ENCODE results near the gene ZWILCH.

The ZWILCH gene

DNA sequence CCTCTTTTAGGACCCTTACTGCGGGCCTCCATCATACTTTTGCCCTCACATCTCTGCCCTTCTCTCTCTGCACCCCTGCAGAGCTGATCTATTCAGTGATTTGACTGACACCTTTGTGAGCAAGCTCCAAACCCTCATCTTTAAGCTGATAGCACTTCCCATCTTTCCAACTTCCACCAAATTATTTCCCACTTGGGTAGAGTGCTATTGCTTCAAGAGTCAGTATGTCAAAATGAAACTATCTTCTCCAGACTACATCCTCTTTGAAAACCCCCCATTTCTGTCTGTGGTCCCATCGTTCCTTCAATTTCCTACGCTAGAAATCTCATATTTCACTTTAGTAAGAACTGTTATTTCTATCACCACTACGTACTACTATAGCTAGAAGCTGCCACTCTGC, 19.7 kb downstream of the ZWILCH start:
- H3K27ac ChIP-seq = no peak overlapping the region
- no peak for DNase-seq
- TF ChIP-seq, protein P1, sequence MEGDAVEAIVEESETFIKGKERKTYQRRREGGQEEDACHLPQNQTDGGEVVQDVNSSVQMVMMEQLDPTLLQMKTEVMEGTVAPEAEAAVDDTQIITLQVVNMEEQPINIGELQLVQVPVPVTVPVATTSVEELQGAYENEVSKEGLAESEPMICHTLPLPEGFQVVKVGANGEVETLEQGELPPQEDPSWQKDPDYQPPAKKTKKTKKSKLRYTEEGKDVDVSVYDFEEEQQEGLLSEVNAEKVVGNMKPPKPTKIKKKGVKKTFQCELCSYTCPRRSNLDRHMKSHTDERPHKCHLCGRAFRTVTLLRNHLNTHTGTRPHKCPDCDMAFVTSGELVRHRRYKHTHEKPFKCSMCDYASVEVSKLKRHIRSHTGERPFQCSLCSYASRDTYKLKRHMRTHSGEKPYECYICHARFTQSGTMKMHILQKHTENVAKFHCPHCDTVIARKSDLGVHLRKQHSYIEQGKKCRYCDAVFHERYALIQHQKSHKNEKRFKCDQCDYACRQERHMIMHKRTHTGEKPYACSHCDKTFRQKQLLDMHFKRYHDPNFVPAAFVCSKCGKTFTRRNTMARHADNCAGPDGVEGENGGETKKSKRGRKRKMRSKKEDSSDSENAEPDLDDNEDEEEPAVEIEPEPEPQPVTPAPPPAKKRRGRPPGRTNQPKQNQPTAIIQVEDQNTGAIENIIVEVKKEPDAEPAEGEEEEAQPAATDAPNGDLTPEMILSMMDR (IDR thresholded peaks at IDR 0.05; ENCODE audit: low read depth, low read length) = no peak
- no peak overlapping the region for H3K4me3 ChIP-seq (ENCODE audit: low read depth, low read length)
- H3K27me3 ChIP-seq (ENCODE audit: insufficient read depth, low read depth, severe bottlenecking) = no peaks in the 10 kb centered on the region
- H3K9me3 ChIP-seq (ENCODE audit: severe bottlenecking) = no peaks in the 10 kb centered on the region
- H3K36me3 ChIP-seq = peaks cover 40% of the 10 kb centered on the region

DNA sequence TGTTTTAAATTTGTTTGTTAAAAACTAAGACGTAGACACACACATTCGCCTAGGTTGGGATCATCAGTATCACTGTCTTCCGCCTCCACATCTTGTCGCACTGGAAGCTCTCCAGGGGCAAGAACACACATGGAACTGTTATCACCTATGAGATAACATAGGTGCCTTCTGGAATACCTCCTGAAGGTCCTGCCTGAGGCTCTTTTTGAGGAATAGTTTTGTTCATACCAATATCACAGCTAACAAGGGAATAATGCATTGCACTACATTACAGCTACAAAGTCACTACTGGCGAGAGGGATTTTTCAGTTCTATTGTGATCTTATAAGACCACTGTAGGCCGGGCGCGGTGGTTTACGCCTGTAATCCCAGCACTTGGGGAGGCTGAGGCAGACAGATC, 29.9 kb downstream of the ZWILCH start:
- Histone ChIP-seq H3K27me3 (ENCODE audit: insufficient read depth, low read depth, severe bottlenecking) (no peaks in the 10 kb centered on the region), H3K9me3 (ENCODE audit: severe bottlenecking) (no peaks in the 10 kb centered on the region), H3K27ac (no peak overlapping the region), H3K4me3 (ENCODE audit: low read depth, low read length) (no peak overlapping the region), H3K36me3 (peaks cover 19% of the 10 kb centered on the region)
- TF ChIP-seq, protein P1 (IDR thresholded peaks at IDR 0.05; ENCODE audit: low read depth, low read length) = no peak
- no peak for DNase-seq

DNA sequence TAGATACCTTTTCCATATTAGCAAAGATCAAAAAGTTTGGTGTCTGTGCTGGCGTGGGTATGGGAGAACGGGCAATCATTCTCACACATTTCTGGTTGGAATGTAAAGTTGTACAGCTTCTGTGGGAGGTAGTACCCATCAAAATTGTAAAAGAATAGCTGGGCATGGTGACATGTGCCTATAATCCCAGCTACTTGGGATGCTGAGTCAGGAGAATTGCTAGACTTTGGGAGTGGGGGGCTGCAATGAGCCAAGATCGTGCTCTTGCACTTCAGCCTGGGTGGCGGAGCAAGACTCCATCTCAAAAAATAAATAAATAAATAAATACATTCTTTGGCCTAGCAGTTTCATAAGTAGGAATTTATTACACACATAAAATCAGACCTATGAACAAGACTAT, 37.8 kb downstream of the ZWILCH start:
- DNase-seq = no peak
- Histone ChIP-seq H3K27me3 (ENCODE audit: insufficient read depth, low read depth, severe bottlenecking) (no peaks in the 10 kb centered on the region), H3K9me3 (ENCODE audit: severe bottlenecking) (no peaks in the 10 kb centered on the region), H3K4me3 (ENCODE audit: low read depth, low read length) (no peak overlapping the region), H3K36me3 (peaks cover 19% of the 10 kb centered on the region), H3K27ac (no peak overlapping the region)
- TF ChIP-seq, protein P1 (IDR thresholded peaks at IDR 0.05; ENCODE audit: low read depth, low read length) = no peak

DNA sequence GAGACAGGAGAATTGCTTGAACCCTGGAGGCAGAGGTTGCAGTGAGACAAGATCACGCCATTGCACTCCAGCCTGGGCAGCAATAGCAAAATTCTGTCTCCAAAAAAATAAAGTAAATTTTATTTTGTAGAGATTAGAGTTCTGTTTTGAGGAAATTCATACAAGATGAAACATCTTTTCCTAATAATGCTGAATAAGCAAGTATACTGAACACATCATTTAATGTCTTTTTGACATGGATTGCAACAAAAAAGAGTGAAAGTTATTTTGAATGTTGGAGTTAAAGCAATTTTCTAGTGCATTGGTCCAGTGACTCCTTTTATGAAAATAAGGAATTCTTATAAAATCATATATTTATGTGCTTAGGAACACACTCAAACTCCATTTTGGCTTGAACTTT, 40.1 kb downstream of the ZWILCH start:
- TF ChIP-seq, protein P1 (IDR thresholded peaks at IDR 0.05; ENCODE audit: low read depth, low read length) = no peak
- no peaks in the 10 kb centered on the region for H3K27me3 ChIP-seq (ENCODE audit: insufficient read depth, low read depth, severe bottlenecking)
- H3K36me3 ChIP-seq = peaks cover 14% of the 10 kb centered on the region; the same call in 1 of the 2 replicates

DNA sequence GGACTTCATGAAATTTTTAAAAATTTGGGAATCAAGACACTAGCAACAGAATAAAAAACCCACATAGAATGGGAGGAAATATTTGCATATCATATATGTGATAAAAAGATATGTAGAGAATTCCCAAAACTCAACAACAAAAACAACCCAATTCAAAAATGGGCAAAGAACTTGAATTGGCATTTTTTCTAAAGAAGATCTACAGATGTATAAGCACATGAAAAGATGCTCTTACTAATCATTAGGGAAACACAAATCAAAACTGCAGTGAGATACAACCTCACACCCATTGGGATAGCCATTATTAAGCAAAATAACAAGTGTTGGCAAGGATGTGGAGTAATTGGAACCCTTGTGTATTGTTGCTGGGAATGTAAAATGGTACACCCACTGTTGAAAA, 50.6 kb downstream of the ZWILCH start:
- Histone ChIP-seq H3K27me3 (ENCODE audit: insufficient read depth, low read depth, severe bottlenecking) (no peaks in the 10 kb centered on the region), H3K9me3 (ENCODE audit: severe bottlenecking) (no peaks in the 10 kb centered on the region), H3K4me3 (ENCODE audit: low read depth, low read length) (no peak overlapping the region), H3K27ac (no peak overlapping the region), H3K36me3 (no peaks in the 10 kb centered on the region)
- DNase-seq = no peak
- TF ChIP-seq, protein P1 (IDR thresholded peaks at IDR 0.05; ENCODE audit: low read depth, low read length) = no peak

More for the DNA sequence above, 40.1 kb downstream of the ZWILCH start:
- no peak overlapping the region for H3K4me3 ChIP-seq (ENCODE audit: low read depth, low read length)
- no peak overlapping the region for H3K27ac ChIP-seq
- H3K9me3 ChIP-seq (ENCODE audit: severe bottlenecking) = no peaks in the 10 kb centered on the region
- no peak for DNase-seq

DNA sequence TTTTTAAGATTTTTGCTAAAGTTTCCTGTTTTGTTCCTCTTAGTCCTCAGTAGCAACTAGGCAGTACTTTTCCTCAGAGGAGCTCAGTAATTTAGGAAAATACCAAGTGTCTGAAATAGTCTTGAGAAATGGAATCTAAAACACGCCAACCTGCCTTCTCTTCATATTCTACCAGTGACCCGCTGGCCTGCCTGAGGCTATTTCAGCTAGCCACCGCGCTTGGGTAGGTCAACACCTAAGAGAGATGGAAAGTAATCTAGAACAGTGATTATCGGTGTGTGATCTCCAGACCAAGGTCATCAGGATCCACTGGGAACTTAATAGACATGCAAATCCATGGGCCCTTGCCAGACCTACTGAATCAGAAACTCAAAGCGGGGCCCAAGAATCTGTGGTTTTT, 53.1 kb downstream of the ZWILCH start:
- DNase-seq = no peak
- H3K4me3 ChIP-seq (ENCODE audit: low read depth, low read length) = no peak overlapping the region
- no peak overlapping the region for H3K27ac ChIP-seq

More for the DNA sequence above, 53.1 kb downstream of the ZWILCH start:
- TF ChIP-seq, protein P1 (IDR thresholded peaks at IDR 0.05; ENCODE audit: low read depth, low read length) = no peak
- no peaks in the 10 kb centered on the region for H3K27me3 ChIP-seq (ENCODE audit: insufficient read depth, low read depth, severe bottlenecking)
- no peaks in the 10 kb centered on the region for H3K9me3 ChIP-seq (ENCODE audit: severe bottlenecking)
- no peaks in the 10 kb centered on the region for H3K36me3 ChIP-seq

Data from WERI-Rb-1 (cell line).